ENCODE data around the gene MAML2. TPM values are rescaled to one million over a fixed set of nuclear protein-coding genes. Genes with fewer than 3 reads are reported as not detected.
A peak's percentile ranks its signal among the peaks of the same experiment; 100 is the strongest.

The MAML2 gene
- total and polyA plus RNA-seq, 2 experiments from 2014 or later: 4.7 to 15.3 TPM

- DNase-seq (ENCODE audit: low spot score): no peak
- WGBS (ENCODE audit: low lambda C conversion rate, missing lambda C conversion rate): 91% methylated on average over 3 of the region's 3 CpGs
- H3K79me2 ChIP-seq: peaks cover 15% of the 10 kb centered on the region
- no peaks in the 10 kb centered on the region for H3K9me2 ChIP-seq (replicated peaks; ENCODE audit: insufficient read depth)
- H3K4me2 ChIP-seq: no peak overlapping the region
- H3K4me3 ChIP-seq: no peak overlapping the region
- no peak overlapping the region for H3K27ac ChIP-seq
- H3K27me3 ChIP-seq: no peaks in the 10 kb centered on the region
- TF ChIP-seq EZH2phosphoT487 (IDR thresholded peaks at IDR 0.05; ENCODE audit: low read depth, severe bottlenecking, unreplicated experiment) (no peak), EZH2 (IDR thresholded peaks at IDR 0.05; ENCODE audit: borderline replicate concordance) (no peak), CTCF (IDR thresholded peaks at IDR 0.05; ENCODE audit: poor library complexity) (no peak)
- no peak overlapping the region for H2AFZ ChIP-seq
- H3K36me3 ChIP-seq (replicated peaks; ENCODE audit: insufficient read depth, low read depth): no peaks in the 10 kb centered on the region
- peaks cover 9% of the 10 kb centered on the region for H3K4me1 ChIP-seq (ENCODE audit: insufficient read depth)
- H4K20me1 ChIP-seq (ENCODE audit: insufficient read depth, poor library complexity, severe bottlenecking): no peaks in the 10 kb centered on the region
- H3K9me3 ChIP-seq (ENCODE audit: low read depth): no peaks in the 10 kb centered on the region
Observed at GRCh38 chr11:96116376-96116775, 226.6 kb downstream of the MAML2 start.

GRCh38 chr11:96114178-96115064 lies 228.6 kb downstream of the MAML2 start:
- Histone ChIP-seq H2AFZ (no peak overlapping the region), H3K9me2 (replicated peaks; ENCODE audit: insufficient read depth) (no peaks in the 10 kb centered on the region), H3K27me3 (no peaks in the 10 kb centered on the region), H3K4me1 (ENCODE audit: insufficient read depth) (peaks cover 9% of the 10 kb centered on the region), H4K20me1 (ENCODE audit: insufficient read depth, poor library complexity, severe bottlenecking) (no peaks in the 10 kb centered on the region), H3K27ac (peak overlapping the region; percentile 57), H3K36me3 (replicated peaks; ENCODE audit: insufficient read depth, low read depth) (no peaks in the 10 kb centered on the region), H3K4me2 (no peak overlapping the region), H3K79me2 (peaks cover 15% of the 10 kb centered on the region), H3K4me3 (no peak overlapping the region), H3K9me3 (ENCODE audit: low read depth) (no peaks in the 10 kb centered on the region)
- WGBS (ENCODE audit: low lambda C conversion rate, missing lambda C conversion rate): 86% methylated on average over 5 of the region's 5 CpGs
- no peak for DNase-seq (ENCODE audit: low spot score)
- no peak for TF ChIP-seq CTCF (IDR thresholded peaks at IDR 0.05; ENCODE audit: poor library complexity)
- TF ChIP-seq EZH2 (IDR thresholded peaks at IDR 0.05; ENCODE audit: borderline replicate concordance): no peak
- TF ChIP-seq EZH2phosphoT487 (IDR thresholded peaks at IDR 0.05; ENCODE audit: low read depth, severe bottlenecking, unreplicated experiment): no peak

GRCh38 chr11:96113193-96113681 lies 229.8 kb downstream of the MAML2 start:
- peaks cover 14% of the 10 kb centered on the region for H3K79me2 ChIP-seq
- H4K20me1 ChIP-seq (ENCODE audit: insufficient read depth, poor library complexity, severe bottlenecking): no peaks in the 10 kb centered on the region
- peak overlapping the region; percentile 25 for H3K4me2 ChIP-seq
- H2AFZ ChIP-seq: no peak overlapping the region
- H3K4me3 ChIP-seq: no peak overlapping the region
- peak overlapping the region; percentile 57 for H3K27ac ChIP-seq
- no peaks in the 10 kb centered on the region for H3K27me3 ChIP-seq
- H3K9me3 ChIP-seq (ENCODE audit: low read depth): no peaks in the 10 kb centered on the region
- WGBS (ENCODE audit: low lambda C conversion rate, missing lambda C conversion rate): 49% methylated on average over 4 of the region's 4 CpGs
- no peaks in the 10 kb centered on the region for H3K9me2 ChIP-seq (replicated peaks; ENCODE audit: insufficient read depth)
- DNase-seq (ENCODE audit: low spot score): no peak
- TF ChIP-seq EZH2phosphoT487 (IDR thresholded peaks at IDR 0.05; ENCODE audit: low read depth, severe bottlenecking, unreplicated experiment) (no peak), EZH2 (IDR thresholded peaks at IDR 0.05; ENCODE audit: borderline replicate concordance) (no peak), CTCF (IDR thresholded peaks at IDR 0.05; ENCODE audit: poor library complexity) (no peak)
- peaks cover 9% of the 10 kb centered on the region for H3K4me1 ChIP-seq (ENCODE audit: insufficient read depth)
- H3K36me3 ChIP-seq (replicated peaks; ENCODE audit: insufficient read depth, low read depth): no peaks in the 10 kb centered on the region

All from hepatocyte (in vitro differentiated cells).